IMR-90 (cell line): ENCODE measurements around the gene CD8A. TPM values are rescaled to one million over a fixed set of nuclear protein-coding genes. Genes with fewer than 3 reads are reported as not detected.
A peak's percentile ranks its signal among the peaks of the same experiment; 100 is the strongest.

Source experiments
- ATAC-seq: fragments of 200-7000 bp; cut with Tn5 transposase; 2 replicates; pipeline ENCODE4 v1.9.1; 2020; ENCODE audit warnings: low read depth, mild to moderate bottlenecking, moderate library complexity
- Bru-seq: library from RNA; stranded (reverse); fragments of 400-500 nt; gene quantifications from one replicate; lab custom pipeline; 2021; lab: Mats Ljungman, UMichigan
- BruChase-seq, 2 experiments: library from RNA; stranded (reverse); fragments of 400-500 nt; gene quantifications; one replicate each; lab custom pipeline; 2021; lab: Mats Ljungman, UMichigan
- BruUV-seq: library from RNA; stranded (reverse); fragments of 400-500 nt; replicated peaks from 2 replicates; lab custom pipeline; 2021; lab: Mats Ljungman, UMichigan
- CTCF ChIA-PET: fragments of 300-600 bp; formaldehyde crosslinking; extraction: SDS; loops from one replicate; lab custom pipeline; 2021; ENCODE audit warnings: antibody characterized with exemption; lab: Yijun Ruan, JAX
- POLR2A ChIA-PET: fragments of 300-600 bp; sonication (Branson Sonifier 250); formaldehyde crosslinking; loops from one replicate; lab custom pipeline; 2022; ENCODE audit warnings: antibody characterized with exemption; ENCODE audit not compliant: unreplicated experiment; lab: Charles Lee
- DNase-seq: peaks from one replicate; pipeline ENCODE4 v3.0.0; 2013
- H2AFZ ChIP-seq: replicated peaks from 2 replicates; pipeline ENCODE3; 2013; ENCODE audit warnings: low read length, mild to moderate bottlenecking; ENCODE audit not compliant: poor library complexity
- H2AK5ac ChIP-seq: 2 replicates; pipeline ENCODE4 v1.6.1; 2013; ENCODE audit warnings: low read depth, low read length, inconsistent platforms
- H2AK9ac ChIP-seq: replicated peaks from 2 replicates; pipeline ENCODE3; 2013; ENCODE audit warnings: mild to moderate bottlenecking, low read depth, low read length, moderate library complexity; ENCODE audit not compliant: poor library complexity
- H2BK120ac ChIP-seq: 2 replicates; pipeline ENCODE4 v1.6.1; 2013; ENCODE audit warnings: low read depth, low read length, inconsistent platforms
- H2BK15ac ChIP-seq: 3 replicates; pipeline ENCODE4 v1.6.1; 2013; ENCODE audit warnings: low read depth, low read length, inconsistent platforms
- H2BK20ac ChIP-seq: 2 replicates; pipeline ENCODE4 v1.6.1; 2013; ENCODE audit warnings: low read depth, mild to moderate bottlenecking, inconsistent platforms, low read length, moderate library complexity
- H2BK5ac ChIP-seq: 2 replicates; pipeline ENCODE4 v1.6.1; 2013; ENCODE audit warnings: mild to moderate bottlenecking, low read depth, low read length, inconsistent platforms; ENCODE audit not compliant: poor library complexity, severe bottlenecking
- H3K14ac ChIP-seq: replicated peaks from 2 replicates; pipeline ENCODE4 v1.6.1; 2013; ENCODE audit warnings: low read depth, low read length, inconsistent platforms
- H3K18ac ChIP-seq: 2 replicates; pipeline ENCODE4 v1.6.1; 2013; ENCODE audit warnings: low read depth, low read length, control low read depth
- H3K23ac ChIP-seq: 2 replicates; pipeline ENCODE4 v1.6.1; 2013; ENCODE audit warnings: low read depth, low read length, inconsistent platforms
- H3K27ac ChIP-seq: 2 replicates; pipeline ENCODE4 v1.5.1; 2013; ENCODE audit warnings: mild to moderate bottlenecking, control low read depth, low read length; ENCODE audit not compliant: insufficient read depth
- H3K27me3 ChIP-seq: 2 replicates; pipeline ENCODE4 v1.6.1; 2013; ENCODE audit warnings: low read length; ENCODE audit not compliant: control insufficient read depth, insufficient read depth
- H3K36me3 ChIP-seq: 2 replicates; pipeline ENCODE4 v1.6.1; 2013; ENCODE audit warnings: low read length, mixed read lengths; ENCODE audit not compliant: control insufficient read depth, insufficient read depth
- H3K4ac ChIP-seq: 2 replicates; pipeline ENCODE4 v1.6.1; 2013; ENCODE audit warnings: low read depth, low read length, inconsistent platforms
- H3K4me1 ChIP-seq: 2 replicates; pipeline ENCODE4 v1.6.1; 2013; ENCODE audit warnings: low read length, mixed read lengths; ENCODE audit not compliant: control insufficient read depth, insufficient read depth
- H3K4me2 ChIP-seq: 2 replicates; pipeline ENCODE4 v1.6.1; 2013; ENCODE audit warnings: low read depth, mild to moderate bottlenecking, control low read depth, low read length, moderate library complexity
- H3K4me3 ChIP-seq: 2 replicates; pipeline ENCODE4 v1.5.1; 2013; ENCODE audit warnings: low read depth, mild to moderate bottlenecking, control low read depth, low read length, moderate library complexity; ENCODE audit not compliant: insufficient read depth
- H3K56ac ChIP-seq: 2 replicates; pipeline ENCODE4 v1.6.1; 2013; ENCODE audit warnings: low read length, inconsistent platforms; ENCODE audit not compliant: insufficient read depth; ENCODE audit errors: extremely low read depth
- H3K79me1 ChIP-seq, 2 experiments: 2 replicates each; pipeline ENCODE4 v1.6.1; 2013; ENCODE audit warnings: low read length in 2 of 2, inconsistent platforms in 1 of 2, low read depth in 1 of 2
- H3K9ac ChIP-seq: 2 replicates; pipeline ENCODE4 v1.6.1; 2013; ENCODE audit warnings: low read depth, low read length, control low read depth
- H3K9me1 ChIP-seq: 2 replicates; pipeline ENCODE4 v1.6.1; 2013; ENCODE audit warnings: low read length, inconsistent platforms; ENCODE audit not compliant: insufficient read depth
- H3K9me3 ChIP-seq: 2 replicates; pipeline ENCODE4 v1.6.1; 2013; ENCODE audit warnings: low read length; ENCODE audit not compliant: control insufficient read depth, insufficient read depth
- H4K20me1 ChIP-seq: 2 replicates; pipeline ENCODE4 v1.6.1; 2013; ENCODE audit warnings: low read length, inconsistent platforms; ENCODE audit not compliant: insufficient read depth
- H4K5ac ChIP-seq: 2 replicates; pipeline ENCODE4 v1.6.1; 2013; ENCODE audit warnings: mild to moderate bottlenecking, low read depth, low read length, control low read depth
- H4K8ac ChIP-seq, 2 experiments: 2 replicates each; pipeline ENCODE4 v1.6.1; 2013; ENCODE audit warnings: low read depth in 2 of 2, low read length in 2 of 2, control low read depth in 1 of 2, inconsistent platforms in 1 of 2
- H4K91ac ChIP-seq: 2 replicates; pipeline ENCODE4 v1.6.1; 2013; ENCODE audit warnings: low read depth, low read length, inconsistent platforms; ENCODE audit not compliant: insufficient read depth
- BHLHE40 ChIP-seq: fragments of 150-350 bp; IDR thresholded peaks from 2 replicates; pipeline ENCODE4 v1.6.1; 2016; ENCODE audit warnings: mild to moderate bottlenecking, low read depth, low read length
- CEBPB ChIP-seq: IDR thresholded peaks from 2 replicates; pipeline ENCODE4 v1.6.1; 2012; ENCODE audit warnings: low read depth, low read length, improper control_type of control experiment
- ELK1 ChIP-seq: fragments of 150-350 bp; IDR thresholded peaks from 2 replicates; pipeline ENCODE4 v1.6.1; 2016; ENCODE audit warnings: low read depth, mild to moderate bottlenecking, low read length, moderate library complexity, borderline replicate concordance
- FOS ChIP-seq: fragments of 150-350 bp; IDR thresholded peaks from 2 replicates; pipeline ENCODE4 v1.6.1; 2016; ENCODE audit warnings: low read depth, low read length
- MAZ ChIP-seq: IDR thresholded peaks from 2 replicates; pipeline ENCODE4 v1.6.1; 2012; ENCODE audit warnings: low read depth, mild to moderate bottlenecking, low read length, improper control_type of control experiment, moderate library complexity, borderline replicate concordance
- NFE2L2 ChIP-seq: fragments of 150-350 bp; IDR thresholded peaks from 2 replicates; pipeline ENCODE4 v1.6.1; 2016; ENCODE audit warnings: low read depth, mild to moderate bottlenecking, low read length
- POLR2A ChIP-seq: IDR thresholded peaks from 2 replicates; pipeline ENCODE4 v1.6.1; 2012; ENCODE audit warnings: mild to moderate bottlenecking, low read depth, low read length
- RAD21 ChIP-seq: IDR thresholded peaks from 2 replicates; pipeline ENCODE4 v1.6.1; 2012; ENCODE audit warnings: low read length, improper control_type of control experiment
- RCOR1 ChIP-seq: IDR thresholded peaks from 2 replicates; pipeline ENCODE4 v1.6.1; 2012; ENCODE audit warnings: mild to moderate bottlenecking, low read length, improper control_type of control experiment; ENCODE audit not compliant: insufficient replicate concordance
- RFX5 ChIP-seq: IDR thresholded peaks from 2 replicates; pipeline ENCODE4 v1.8.0; 2012; ENCODE audit warnings: low read depth, mild to moderate bottlenecking, low read length, moderate library complexity
- SMC3 ChIP-seq: fragments of 150-350 bp; IDR thresholded peaks from 2 replicates; pipeline ENCODE4 v1.6.1; 2016; ENCODE audit warnings: low read depth, mild to moderate bottlenecking, antibody characterized with exemption, low read length, moderate library complexity
- WGBS, 2 experiments: methylation state at CpG; one replicate each; pipeline versions ENCODE4 v1.1.5 to v1.1.7; 2013; ENCODE audit warnings: missing lambda C conversion rate in 2 of 2; ENCODE audit not compliant: insufficient read length in 1 of 2; ENCODE audit errors: extremely low coverage in 2 of 2; 5-methylcytosine and 5-hydroxymethylcytosine counted together
- dilution Hi-C: fragments of 300-500 bp; cut with HindIII; formaldehyde crosslinking; loops from one replicate; pipeline ENCODE4 v1.14.3; 2018; ENCODE audit warnings: low sequenced_read_pairs; ENCODE audit not compliant: unreplicated experiment
- in situ Hi-C: fragments of 300-500 bp; cut with MboI; formaldehyde crosslinking; loops from 3 replicates; pipeline ENCODE4 v1.14.3; 2019; ENCODE audit warnings: low sequenced_read_pairs, inconsistent platforms, mixed read lengths
- intact Hi-C: fragments of 100-400 bp; cut with micrococcal nuclease; formaldehyde crosslinking; loops from 2 replicates; pipeline ENCODE4 v1.10.0; 2022
- long read RNA-seq: library from polyadenylated mRNA; unstranded; transcript quantifications from one replicate; pipeline ENCODE4 v2.0.0, GENCODE V29; 2021; ENCODE audit not compliant: unreplicated experiment
- polyA plus RNA-seq, 3 experiments: library from polyadenylated mRNA; depleted of rRNA; stranded (reverse); fragments of >200 nt; gene quantifications; 2 replicates each; pipeline ENCODE4 v1.2.3, GENCODE V29; 2012; ENCODE audit warnings: low replicate concordance in 1 of 3
- total RNA-seq: library from RNA; depleted of rRNA; stranded (reverse); fragments of >200 nt; gene quantifications from 2 replicates; pipeline ENCODE4 v1.2.3, GENCODE V29; 2012; rRNA removed
- TF ChIP-seq, protein P1 (sequence below): fragments of 150-350 bp; IDR thresholded peaks from 2 replicates; pipeline ENCODE4 v1.6.1; 2017; ENCODE audit warnings: mild to moderate bottlenecking, antibody characterized with exemption, low read length, low read depth
- TF ChIP-seq, protein P2 (sequence below): conservative IDR thresholded peaks from 2 replicates; pipeline ENCODE4 v1.5.1; 2012; ENCODE audit warnings: mild to moderate bottlenecking, low read depth, low read length, improper control_type of control experiment

CD8A gene
- total RNA-seq (not detected in 2 replicates), polyA plus RNA-seq (2012; rRNA removed) (not detected in 2 replicates), Bru-seq, nascent RNA (not detected), BruChase-seq, experiment 1, labeled RNA remaining after a 6-hour chase (percentile 8 among the genes with signal in this experiment), BruChase-seq, experiment 2, labeled RNA remaining after a 2-hour chase (not detected)
- polyA plus RNA-seq (2012; cell fraction: cytosol; rRNA removed) = not detected in 2 replicates
- not detected in 2 replicates for polyA plus RNA-seq (2012; cell fraction: nucleus; rRNA removed; ENCODE audit: low replicate concordance)
- long read RNA-seq = 0 reads

DNA sequence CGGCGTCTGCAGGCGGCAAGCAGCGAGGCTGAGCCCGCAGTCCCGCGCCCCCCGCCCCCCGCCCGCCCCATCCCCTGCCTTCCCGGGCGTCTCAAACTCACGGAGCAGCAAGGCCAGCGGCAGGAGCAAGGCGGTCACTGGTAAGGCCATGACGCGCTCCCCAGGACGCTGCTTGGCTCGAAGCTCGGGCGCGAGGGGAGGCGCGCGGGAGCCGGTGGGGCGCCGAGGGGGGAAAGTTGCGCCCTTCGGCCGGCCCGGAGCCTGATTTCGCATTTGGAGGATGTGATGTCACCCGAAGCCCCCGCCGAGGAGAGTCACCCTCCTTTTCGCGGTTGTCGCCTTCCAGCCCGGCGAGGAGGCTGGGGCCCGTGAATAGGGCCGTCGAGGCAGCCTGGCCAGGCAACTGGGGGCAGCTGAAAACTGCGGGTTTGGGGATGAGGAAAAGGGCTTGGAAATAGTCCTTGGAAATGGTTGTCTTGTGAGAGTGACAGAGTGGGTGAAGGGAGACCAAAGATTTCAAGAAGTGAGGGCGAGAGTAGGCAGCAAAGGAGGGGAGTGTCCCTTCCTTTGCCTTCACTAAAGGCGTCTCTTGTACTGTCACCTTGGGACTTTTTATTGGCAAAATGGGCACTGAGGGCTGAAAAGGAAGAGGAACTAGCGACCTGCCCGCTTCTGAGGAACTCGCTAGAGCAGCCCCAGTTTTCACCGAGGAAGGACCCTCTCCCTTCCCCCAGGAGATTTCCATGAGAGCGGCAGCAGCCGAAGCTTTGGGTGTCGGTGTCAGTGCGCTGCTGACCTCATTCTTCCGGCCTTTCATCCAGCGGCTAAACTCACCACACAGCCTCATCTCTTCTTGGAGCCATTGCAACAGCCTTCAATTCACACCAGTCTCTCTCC is at the start of gene CD8A:
Gene CD8A, minus strand, starts transcription at position 238 of the 897 bp plus-strand sequence. Its CDS starts 88 bp downstream, at position 150.
- 7% methylated on average over 10 of the region's 57 CpGs; no CpG with 5 or more reads in 1 of the 2 experiments for WGBS, 2 experiments
- H2AK9ac ChIP-seq = peak within 1 kb of the TSS; percentile 44
- CTCF ChIA-PET = no interaction called here
- no peak within 1 kb of the TSS for H2BK120ac ChIP-seq
- no peaks in the 10 kb centered on the region for H4K20me1 ChIP-seq
- H3K9me1 ChIP-seq = no peaks in the 10 kb centered on the region; the same call in 1 of the 2 replicates
- peaks cover 81% of the 10 kb centered on the region for H3K27me3 ChIP-seq
- in situ Hi-C loops (no loop called here), intact Hi-C loops (no loop called here), dilution Hi-C loops (no loop called here)
- H4K91ac ChIP-seq = no peak within 1 kb of the TSS
- H3K36me3 ChIP-seq = no peaks in the 10 kb centered on the region
- H3K4me3 ChIP-seq = no peak within 1 kb of the TSS
- H3K9ac ChIP-seq = no peak within 1 kb of the TSS
- peaks cover 9% of the 10 kb centered on the region; the same call in 1 of the 2 replicates for H3K9me3 ChIP-seq
- no peak within 1 kb of the TSS for H3K18ac ChIP-seq
- H3K27ac ChIP-seq = no peak within 1 kb of the TSS
- no peak within 1 kb of the TSS for H3K4ac ChIP-seq
- H3K56ac ChIP-seq = no peak within 1 kb of the TSS
- no peak within 1 kb of the TSS for H2AK5ac ChIP-seq
- peak; percentile 45 for ATAC-seq
- BruUV-seq = no TSS peak
- DNase-seq = peak; percentile 11
- no peak within 1 kb of the TSS for H2BK15ac ChIP-seq
- POLR2A ChIA-PET = no interaction called here
- peak within 1 kb of the TSS; percentile 43 for H2AFZ ChIP-seq
- no peaks in the 10 kb centered on the region for H3K79me1 ChIP-seq
- H4K8ac ChIP-seq = no peak within 1 kb of the TSS
- H3K4me2 ChIP-seq = no peak within 1 kb of the TSS; the same call in 1 of the 2 replicates
- no peak within 1 kb of the TSS for H3K23ac ChIP-seq
- H2BK20ac ChIP-seq = no peak within 1 kb of the TSS
- no peak within 1 kb of the TSS for H4K5ac ChIP-seq
- H3K14ac ChIP-seq = no peak within 1 kb of the TSS
- H2BK5ac ChIP-seq = no peak within 1 kb of the TSS
- 0 out of 2 replicates have a peak, but pooled peaks cover 2% of the 10 kb centered on the region for H3K4me1 ChIP-seq
- no peak for TF ChIP-seq RCOR1
- TF ChIP-seq RFX5 = no peak
- TF ChIP-seq MAZ = no peak
- TF ChIP-seq, protein P1, sequence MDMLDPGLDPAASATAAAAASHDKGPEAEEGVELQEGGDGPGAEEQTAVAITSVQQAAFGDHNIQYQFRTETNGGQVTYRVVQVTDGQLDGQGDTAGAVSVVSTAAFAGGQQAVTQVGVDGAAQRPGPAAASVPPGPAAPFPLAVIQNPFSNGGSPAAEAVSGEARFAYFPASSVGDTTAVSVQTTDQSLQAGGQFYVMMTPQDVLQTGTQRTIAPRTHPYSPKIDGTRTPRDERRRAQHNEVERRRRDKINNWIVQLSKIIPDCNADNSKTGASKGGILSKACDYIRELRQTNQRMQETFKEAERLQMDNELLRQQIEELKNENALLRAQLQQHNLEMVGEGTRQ = no peak
- TF ChIP-seq CEBPB = no peak
- TF ChIP-seq, protein P2, sequence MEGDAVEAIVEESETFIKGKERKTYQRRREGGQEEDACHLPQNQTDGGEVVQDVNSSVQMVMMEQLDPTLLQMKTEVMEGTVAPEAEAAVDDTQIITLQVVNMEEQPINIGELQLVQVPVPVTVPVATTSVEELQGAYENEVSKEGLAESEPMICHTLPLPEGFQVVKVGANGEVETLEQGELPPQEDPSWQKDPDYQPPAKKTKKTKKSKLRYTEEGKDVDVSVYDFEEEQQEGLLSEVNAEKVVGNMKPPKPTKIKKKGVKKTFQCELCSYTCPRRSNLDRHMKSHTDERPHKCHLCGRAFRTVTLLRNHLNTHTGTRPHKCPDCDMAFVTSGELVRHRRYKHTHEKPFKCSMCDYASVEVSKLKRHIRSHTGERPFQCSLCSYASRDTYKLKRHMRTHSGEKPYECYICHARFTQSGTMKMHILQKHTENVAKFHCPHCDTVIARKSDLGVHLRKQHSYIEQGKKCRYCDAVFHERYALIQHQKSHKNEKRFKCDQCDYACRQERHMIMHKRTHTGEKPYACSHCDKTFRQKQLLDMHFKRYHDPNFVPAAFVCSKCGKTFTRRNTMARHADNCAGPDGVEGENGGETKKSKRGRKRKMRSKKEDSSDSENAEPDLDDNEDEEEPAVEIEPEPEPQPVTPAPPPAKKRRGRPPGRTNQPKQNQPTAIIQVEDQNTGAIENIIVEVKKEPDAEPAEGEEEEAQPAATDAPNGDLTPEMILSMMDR = no peak
- TF ChIP-seq FOS = no peak
- TF ChIP-seq ELK1 = no peak
- no peak for TF ChIP-seq POLR2A
- TF ChIP-seq NFE2L2 = no peak
- no peak for TF ChIP-seq BHLHE40
- TF ChIP-seq SMC3 = no peak
- TF ChIP-seq RAD21 = no peak
